HuH-7.5 (cell line): ENCODE data around the gene CFAP92.

Experiments used
- DNase-seq: peaks from one replicate; pipeline ENCODE4 v3.0.0; 2011; ENCODE audit warnings: low spot score

The CFAP92 gene

DNA sequence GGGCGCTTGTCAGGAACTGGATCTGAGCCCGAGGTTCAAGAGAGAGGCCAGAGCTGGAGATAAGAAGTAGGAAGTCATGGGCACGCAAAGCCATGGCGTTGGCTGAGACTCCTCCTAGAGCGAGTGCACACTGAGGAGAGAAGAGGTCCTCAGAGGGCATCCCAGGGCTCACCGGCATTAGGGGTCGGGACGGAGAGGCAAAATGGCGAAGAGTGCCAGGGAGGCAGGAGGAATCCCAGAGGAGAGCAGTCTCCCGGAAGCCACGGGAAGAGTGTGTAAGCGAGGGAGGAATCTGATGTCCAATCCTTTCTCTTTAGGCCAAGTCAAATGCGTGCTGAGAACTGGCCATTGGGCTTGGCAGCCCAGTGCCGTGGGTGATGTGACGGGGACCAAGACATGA is 31.2 kb upstream of the CFAP92 start:
- DNase-seq: no peak

GRCh38 chr3:129023909-129024308 is 30.0 kb upstream of the CFAP92 start:
- no peak for DNase-seq

DNA sequence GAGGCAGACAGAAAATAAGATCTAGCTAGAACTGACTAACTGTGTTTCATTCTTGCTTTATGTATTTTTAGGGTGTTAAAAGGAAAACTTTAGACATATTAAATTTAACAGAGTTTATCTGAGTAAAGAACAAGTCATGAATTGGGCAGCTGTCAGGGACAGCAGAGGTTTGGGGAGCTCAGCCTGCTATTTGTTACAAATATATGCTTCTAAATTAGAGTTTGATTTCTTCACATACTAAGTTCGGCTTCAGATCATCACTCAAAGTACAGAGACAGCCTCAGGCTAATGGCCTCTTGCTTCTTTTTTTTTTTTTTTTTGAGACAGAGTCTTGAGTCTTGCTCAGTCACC is 29.1 kb upstream of the CFAP92 start:
- no peak for DNase-seq

- no peak for DNase-seq
Measured at GRCh38 chr3:129022114-129023007, 28.5 kb upstream of the CFAP92 start.

GRCh38 chr3:129021140-129021551 is 27.3 kb upstream of the CFAP92 start:
- no peak for DNase-seq

DNA sequence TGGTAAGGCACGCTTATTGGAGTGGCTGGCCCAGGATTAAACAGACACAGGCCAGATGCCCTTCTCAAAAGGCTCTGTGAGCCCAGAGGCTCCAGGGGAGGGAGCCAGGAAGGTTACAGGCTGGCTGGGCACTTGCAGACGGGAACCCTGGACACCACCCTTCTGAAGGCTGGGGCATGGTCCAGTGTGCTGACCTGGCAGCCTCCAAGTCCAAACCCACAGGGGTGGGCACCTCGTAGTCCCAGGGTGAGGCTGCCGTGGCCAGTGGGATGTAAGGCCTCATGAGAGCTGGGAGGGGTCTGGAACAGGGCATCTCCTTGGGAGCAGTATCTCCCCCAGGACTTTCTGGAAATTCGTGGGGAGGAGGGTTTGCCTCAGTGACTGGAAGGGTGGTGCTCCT is 26.8 kb upstream of the CFAP92 start:
- DNase-seq: no peak

DNA sequence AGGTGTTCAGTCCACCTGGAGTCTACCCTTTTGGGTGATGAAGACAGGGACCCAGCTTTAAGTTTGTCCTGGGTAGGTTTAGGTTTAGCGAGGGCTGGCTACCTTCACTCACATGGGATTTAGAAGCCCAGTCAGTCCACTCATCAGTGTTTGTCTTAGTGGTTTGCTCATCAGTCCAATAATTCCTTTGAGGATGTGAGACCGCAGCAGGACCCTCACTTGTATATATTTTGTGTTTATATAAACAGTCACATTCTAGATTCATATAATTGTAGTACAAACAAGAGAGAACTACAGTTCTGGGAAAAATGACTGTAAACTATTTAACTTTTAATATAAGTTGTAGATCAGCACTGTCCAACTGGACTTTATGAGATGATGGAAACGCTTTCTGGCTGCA is 25.4 kb upstream of the CFAP92 start:
- DNase-seq: no peak

DNA sequence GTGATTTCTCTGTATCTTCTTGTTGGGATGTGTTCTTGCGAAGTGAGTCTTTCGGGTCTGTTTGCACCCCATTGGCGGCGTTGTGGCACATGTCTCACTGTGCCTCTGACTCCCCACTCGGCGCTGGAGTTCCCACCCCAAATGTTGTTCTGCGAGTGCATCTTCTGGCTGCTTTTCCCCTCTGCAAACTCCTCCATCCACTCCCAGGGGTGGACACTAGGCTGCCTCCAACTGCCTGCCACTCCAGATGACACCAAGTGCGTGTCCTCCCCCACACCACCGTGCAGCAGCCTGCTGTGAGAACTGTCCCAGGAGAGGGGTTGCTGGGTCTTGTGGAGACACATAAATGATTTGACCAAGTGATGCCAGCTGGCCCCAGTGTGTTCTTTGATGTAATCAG is 24.9 kb upstream of the CFAP92 start:
- DNase-seq: no peak

DNA sequence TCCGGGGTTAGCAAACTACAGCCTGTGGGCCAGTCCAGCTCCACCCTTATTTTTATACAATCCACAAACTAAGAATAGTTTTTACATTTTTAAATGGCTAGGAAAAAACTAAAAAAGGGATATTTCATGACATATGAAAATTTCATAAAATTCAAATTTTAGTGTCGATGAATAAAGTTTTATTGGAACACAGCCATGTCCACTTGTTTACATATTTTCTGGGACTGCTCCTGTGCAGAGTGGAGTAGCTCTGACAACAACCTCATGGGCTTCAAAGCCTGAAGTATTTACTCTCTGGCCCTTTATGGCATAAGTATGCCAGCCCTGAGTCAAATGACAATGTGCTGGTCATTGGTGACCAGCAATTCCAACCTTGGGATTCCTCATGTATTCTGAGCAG is 24.4 kb upstream of the CFAP92 start:
- DNase-seq: no peak

DNA sequence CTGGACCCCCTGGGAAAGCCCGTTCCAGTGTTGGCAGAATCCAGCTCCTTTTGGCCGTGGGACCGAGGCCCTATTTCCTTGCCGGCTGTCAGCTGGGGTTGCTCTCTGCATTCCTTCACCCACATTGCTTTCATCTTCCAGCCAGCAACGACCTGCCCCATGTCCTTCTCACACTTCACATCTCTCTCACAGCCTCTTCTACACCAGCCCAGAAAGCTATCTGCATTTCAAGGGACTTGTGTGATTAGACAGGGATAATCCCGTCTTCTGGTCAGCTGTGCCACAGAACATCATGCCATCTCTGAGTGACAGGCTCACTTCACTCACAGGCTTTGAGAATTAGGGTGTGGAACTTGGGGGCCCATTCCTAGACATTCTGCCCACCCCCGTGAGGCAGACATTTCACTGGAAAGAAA is 23.6 kb upstream of the CFAP92 start:
- no peak for DNase-seq

DNA sequence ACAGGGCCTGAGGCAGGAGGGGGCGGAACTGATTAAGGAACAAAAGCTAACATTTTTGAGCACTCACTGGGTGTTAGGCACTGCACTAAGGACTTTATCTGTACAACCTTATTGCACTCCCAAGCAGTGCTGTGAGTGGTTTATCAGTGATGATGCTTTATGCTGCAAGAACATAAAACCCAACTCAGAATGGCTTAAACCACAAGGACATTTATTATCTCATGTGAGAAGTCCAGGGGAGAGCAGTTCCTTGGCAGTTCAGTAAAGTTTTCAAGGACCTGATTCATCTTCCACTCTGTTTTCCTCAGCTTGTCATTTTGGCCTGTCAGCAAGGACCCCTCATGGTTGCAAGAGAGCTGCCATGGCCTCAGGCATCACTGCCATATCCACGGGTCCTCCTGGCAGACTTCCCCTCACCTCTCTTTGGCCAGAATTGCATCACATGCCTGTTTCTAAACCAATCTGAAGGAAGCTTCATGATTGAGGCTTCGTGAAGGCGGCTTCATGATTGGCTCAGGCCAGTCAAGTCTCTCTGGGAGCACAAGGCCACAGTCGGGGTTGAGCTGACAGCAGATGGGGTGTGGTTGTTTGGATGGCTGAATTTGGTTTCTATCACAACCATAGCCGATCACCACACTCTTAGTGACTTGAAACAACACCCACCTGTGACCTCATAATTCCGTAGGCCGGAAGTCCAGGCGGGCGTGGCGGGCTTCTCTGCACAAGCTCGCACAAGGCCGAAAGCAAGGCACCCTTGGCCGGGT is 23.0 kb upstream of the CFAP92 start:
- DNase-seq: no peak

GRCh38 chr3:129016356-129016719 is 22.5 kb upstream of the CFAP92 start:
- no peak for DNase-seq

DNA sequence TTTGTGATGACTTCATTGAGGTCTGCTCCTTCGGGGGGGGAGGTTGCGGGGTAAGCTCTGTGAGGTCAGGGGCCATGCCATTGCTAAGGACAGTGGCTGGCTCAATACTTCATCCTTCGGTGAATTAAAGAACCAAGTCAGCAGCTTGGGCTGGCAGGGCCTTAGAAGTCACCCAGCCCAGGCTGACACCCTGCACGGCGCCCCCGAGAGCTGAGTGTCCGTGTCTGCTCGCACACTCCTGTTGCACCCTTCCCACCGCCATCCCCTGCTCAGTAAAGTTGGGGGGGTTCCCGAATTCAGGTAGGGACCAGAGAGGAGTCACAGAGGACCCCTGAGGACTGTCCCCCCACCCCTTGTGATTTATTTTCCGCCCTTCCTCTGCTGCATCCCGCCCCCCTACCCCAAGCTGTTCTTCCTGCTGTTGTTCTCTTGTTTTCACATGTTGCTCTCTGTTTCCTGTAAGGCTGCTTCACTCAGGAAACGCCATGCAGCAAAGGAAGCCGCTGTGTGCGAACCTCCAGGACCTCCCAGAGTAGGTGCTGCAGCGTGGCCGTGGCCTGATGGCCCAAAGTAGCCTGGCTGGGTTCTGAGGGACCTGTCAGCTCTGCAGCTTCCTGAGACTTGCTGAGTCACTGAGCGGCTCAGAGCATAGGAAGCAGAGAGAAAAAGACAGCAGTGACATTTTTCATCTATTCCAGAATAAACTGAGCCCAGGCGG is 21.7 kb upstream of the CFAP92 start:
- DNase-seq: no peak

DNA sequence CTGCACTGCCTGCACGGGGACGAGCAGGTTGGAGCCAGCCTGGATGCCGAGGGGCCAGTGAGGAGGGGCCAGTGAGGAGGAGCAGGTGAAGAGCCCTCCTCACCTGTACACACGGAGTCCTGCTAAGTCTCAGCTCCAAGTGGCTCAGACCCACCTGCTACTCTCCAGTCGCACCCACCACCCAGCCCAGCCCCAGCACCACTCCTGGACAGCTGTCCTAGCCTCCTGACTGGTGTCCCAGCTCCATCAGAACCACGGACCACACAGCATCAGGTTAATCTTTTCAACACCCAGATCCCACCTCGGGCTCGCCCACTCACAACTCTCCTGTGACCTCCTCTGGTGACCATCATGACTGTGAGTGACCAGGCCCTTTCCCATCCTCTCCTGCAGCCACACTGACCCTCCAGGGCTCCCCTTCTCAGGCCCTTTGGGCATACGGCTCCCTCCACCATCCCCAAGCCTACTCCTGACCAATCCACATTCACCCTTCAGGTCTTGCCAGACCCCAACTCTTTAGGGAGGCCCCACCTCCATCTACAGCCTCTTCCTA is 21.0 kb upstream of the CFAP92 start:
- DNase-seq: no peak

DNA sequence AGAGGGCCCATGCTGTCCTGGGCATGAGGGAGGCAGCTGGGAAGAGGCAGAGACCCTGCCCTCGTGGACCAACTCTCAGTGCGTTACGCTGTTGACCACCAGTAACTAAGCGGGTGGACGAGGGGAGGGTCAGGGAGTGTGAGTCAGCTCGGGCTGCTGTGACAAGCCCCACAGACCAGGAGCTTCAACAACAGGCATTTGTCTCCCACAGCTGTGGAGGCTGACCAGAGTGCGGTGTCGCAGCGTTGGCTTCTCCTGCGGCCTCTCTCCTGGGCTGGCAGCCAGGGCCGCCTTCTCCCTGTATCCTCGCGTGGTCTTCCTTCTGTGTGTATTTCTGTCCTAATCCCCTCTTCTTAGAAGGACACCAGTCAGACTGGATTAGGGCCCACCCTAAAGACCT is 20.3 kb upstream of the CFAP92 start:
- DNase-seq: no peak

GRCh38 chr3:129013491-129013891 is 19.6 kb upstream of the CFAP92 start:
- DNase-seq: no peak

DNA sequence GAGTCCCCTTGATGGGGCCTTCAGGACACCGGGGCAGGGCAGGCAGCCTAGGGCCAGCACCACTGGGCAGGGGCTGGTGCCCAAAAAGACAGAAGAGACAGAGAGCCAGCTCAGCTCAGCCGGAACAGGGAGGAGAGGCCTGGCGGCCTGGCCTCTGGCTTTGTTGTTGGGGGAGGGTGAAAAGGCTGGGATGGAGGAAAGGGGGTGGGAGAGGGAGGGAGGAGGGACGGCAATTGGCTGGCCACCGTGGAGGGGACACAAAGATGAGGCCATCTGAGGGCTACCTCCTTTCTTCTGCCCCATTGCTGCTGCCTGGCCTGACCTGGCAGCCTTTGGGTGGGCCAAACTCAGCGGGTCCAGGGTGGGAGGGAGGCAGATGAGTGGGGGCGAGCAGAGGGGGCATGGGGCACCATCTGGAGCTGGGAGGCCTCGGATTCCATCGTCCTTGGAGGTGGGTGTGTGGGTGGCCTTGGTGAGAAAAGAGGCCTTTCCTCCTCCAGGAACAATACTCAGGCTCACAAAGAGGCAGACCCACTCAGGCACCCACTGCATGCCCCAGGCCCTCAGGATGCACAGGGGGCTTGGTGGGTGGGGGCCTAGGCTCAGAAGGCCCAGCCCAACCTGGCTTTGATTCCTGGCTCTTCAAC is 16.6 kb upstream of the CFAP92 start:
- no peak for DNase-seq

- DNase-seq: no peak
Measured at GRCh38 chr3:129009266-129009665, 15.4 kb upstream of the CFAP92 start.

DNA sequence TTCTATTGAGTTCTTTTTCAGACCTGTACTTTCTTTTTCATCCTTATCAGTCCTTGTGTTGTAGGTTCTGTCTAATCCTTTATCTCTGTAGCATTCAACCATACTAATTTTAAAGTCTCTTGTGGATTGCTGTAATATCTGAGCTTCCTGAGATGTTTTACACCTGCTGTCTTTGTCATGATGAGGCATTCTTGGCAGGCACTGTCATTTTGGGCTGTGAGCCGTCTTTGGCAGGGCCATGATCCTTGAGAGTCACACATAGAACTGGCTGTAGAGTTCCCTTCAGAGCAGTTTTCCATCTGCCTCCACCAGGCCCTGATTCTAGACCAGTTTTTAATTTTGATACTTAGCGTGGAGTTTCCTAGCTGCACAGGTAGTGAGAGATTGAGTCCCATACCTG is 13.9 kb upstream of the CFAP92 start:
- DNase-seq: no peak

GRCh38 chr3:129006864-129007263 is 13.0 kb upstream of the CFAP92 start:
- DNase-seq: no peak

DNA sequence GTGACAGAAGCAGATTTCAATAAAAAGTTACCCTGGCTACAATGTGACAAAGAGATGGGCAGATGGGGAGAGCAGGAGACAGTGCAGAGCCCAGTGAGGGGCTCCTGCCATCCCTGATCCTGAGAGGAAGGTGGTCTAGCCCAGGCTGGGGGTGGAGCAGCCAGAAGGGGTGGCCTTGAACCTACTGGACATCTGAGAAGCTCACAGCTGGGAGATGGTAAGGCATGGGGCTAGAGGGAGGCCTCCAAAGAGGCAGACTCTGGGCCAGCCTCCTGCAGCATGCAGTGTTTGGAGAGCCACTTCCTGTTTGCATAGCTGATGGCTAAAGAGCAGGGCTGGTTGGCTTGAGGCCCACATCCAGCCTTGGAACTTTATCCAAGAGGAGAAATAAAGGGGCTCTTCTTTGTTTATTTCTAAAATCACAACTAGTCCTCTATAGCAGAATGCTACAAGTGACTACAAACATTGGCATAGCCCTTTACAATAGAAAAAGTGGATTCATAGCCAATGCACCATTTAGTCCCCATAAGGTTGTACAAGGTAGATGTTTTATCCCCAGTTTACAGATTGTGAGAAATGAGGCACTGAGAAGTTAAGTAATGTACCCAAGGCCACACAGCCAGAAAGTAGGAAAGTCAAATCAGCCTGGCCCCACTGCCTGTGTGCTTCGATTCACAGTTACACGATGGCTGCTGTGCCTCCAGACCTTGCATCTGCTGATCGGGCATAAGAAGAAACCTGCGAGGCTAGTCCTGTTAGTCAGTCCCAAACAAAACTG is 11.8 kb upstream of the CFAP92 start:
- DNase-seq: no peak
